ENCODE results near the gene TRIO. TPM values are rescaled to one million over a fixed set of nuclear protein-coding genes. Genes with fewer than 3 reads are reported as not detected.

The TRIO gene
- total and polyA plus RNA-seq, 4 donors = 23.8 to 243 (median 110) TPM

DNA sequence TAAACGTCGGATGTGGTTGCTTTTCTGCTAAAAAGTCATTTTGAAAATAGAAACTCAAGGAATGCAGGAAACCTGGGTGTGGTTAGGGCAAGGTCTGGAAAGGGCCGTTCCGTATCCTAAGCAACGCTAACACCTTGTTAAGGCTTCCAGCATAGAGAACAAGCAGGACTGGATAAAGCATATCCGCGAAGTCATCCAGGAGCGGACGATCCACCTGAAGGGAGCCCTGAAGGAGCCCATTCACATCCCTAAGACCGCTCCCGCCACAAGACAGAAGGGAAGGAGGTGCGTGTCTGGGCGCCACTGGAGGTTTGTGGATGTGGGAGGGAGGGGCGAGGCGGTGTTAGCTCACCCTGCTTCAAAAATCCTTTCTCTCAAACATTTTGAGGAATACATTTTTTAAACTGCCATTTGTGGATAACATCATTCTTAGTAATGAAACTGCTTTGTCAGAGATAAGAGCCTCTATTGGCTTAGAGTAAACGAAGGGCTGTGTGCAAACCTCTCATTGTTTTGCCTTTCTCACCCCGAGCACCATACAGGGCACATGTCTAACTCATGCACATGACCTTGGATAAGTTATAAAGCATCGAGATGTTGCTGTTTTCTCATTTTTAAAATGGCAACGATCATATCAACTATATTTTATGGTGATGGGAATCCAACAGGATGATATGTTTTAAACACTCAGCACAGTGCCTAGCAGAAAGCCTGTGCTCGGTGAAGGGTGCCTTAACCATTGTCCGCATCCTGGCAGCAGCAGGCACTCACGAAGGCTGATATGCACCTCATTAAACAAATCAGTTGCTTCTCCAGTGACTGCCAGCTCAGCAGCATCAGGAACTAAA is 262.8 kb downstream of the TRIO start:
- H3K4me1 ChIP-seq (ENCODE audit: control insufficient read depth in 5 of 5, insufficient read depth in 5 of 5, low read length in 5 of 5) = peaks cover 0 to 11% (median 2%) of the 10 kb centered on the region in 5 donors
- H3K9ac ChIP-seq (ENCODE audit: insufficient read depth in 1 of 2, low read length in 2 of 2) = no peak overlapping the region
- WGBS, 2 donors = 91 to 92% methylated on average over 22 of the region's 22 CpGs
- TF ChIP-seq, protein P1, sequence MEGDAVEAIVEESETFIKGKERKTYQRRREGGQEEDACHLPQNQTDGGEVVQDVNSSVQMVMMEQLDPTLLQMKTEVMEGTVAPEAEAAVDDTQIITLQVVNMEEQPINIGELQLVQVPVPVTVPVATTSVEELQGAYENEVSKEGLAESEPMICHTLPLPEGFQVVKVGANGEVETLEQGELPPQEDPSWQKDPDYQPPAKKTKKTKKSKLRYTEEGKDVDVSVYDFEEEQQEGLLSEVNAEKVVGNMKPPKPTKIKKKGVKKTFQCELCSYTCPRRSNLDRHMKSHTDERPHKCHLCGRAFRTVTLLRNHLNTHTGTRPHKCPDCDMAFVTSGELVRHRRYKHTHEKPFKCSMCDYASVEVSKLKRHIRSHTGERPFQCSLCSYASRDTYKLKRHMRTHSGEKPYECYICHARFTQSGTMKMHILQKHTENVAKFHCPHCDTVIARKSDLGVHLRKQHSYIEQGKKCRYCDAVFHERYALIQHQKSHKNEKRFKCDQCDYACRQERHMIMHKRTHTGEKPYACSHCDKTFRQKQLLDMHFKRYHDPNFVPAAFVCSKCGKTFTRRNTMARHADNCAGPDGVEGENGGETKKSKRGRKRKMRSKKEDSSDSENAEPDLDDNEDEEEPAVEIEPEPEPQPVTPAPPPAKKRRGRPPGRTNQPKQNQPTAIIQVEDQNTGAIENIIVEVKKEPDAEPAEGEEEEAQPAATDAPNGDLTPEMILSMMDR (IDR thresholded peaks at IDR 0.05; ENCODE audit: control extremely low read depth, extremely low read depth) = no peak
- H3K4me3 ChIP-seq = no peak overlapping the region
- no peak overlapping the region for H3K27ac ChIP-seq (ENCODE audit: low read depth in 1 of 2, low read length in 1 of 2)
- peaks cover 9 to 30% (median 14%) of the 10 kb centered on the region in 4 donors for H3K36me3 ChIP-seq (ENCODE audit: control insufficient read depth in 4 of 4, insufficient read depth in 4 of 4, low read length in 4 of 4)
- ATAC-seq (ENCODE audit: insufficient read depth, low FRiP score) (no peak), DNase-seq (no peak)
- no peaks in the 10 kb centered on the region for H3K27me3 ChIP-seq (ENCODE audit: control insufficient read depth in 3 of 3, insufficient read depth in 3 of 3, low read length in 2 of 3)
- no peaks in the 10 kb centered on the region for H3K9me3 ChIP-seq (ENCODE audit: control insufficient read depth in 4 of 4, insufficient read depth in 3 of 4, low read length in 3 of 4)

DNA sequence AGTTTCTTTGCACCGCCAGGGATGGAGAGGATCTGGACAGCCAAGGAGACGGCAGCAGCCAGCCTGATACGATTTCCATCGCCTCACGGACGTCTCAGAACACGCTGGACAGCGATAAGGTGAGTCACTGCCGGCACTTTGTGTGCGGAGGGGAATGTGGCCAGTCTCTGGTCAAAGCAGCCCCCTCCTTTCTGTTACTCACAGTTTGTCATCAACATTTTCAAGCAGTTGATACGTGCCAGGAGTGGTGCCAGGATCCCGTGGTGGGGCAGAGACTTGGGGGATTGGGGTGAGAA is 263.4 kb downstream of the TRIO start:
- no peak overlapping the region for H3K9ac ChIP-seq (ENCODE audit: insufficient read depth in 1 of 2, low read length in 2 of 2)
- DNase-seq (no peak), ATAC-seq (ENCODE audit: insufficient read depth, low FRiP score) (no peak)
- no peaks in the 10 kb centered on the region for H3K9me3 ChIP-seq (ENCODE audit: control insufficient read depth in 4 of 4, insufficient read depth in 3 of 4, low read length in 3 of 4)
- peaks cover 0 to 15% (median 2%) of the 10 kb centered on the region in 5 donors for H3K4me1 ChIP-seq (ENCODE audit: control insufficient read depth in 5 of 5, insufficient read depth in 5 of 5, low read length in 5 of 5)
- 92 to 97% methylated on average over 12 of the region's 12 CpGs for WGBS, 2 donors
- H3K36me3 ChIP-seq (ENCODE audit: control insufficient read depth in 4 of 4, insufficient read depth in 4 of 4, low read length in 4 of 4) = peaks cover 9 to 31% (median 14%) of the 10 kb centered on the region in 4 donors
- H3K4me3 ChIP-seq = no peak overlapping the region
- H3K27me3 ChIP-seq (ENCODE audit: control insufficient read depth in 3 of 3, insufficient read depth in 3 of 3, low read length in 2 of 3) = no peaks in the 10 kb centered on the region
- TF ChIP-seq, protein P1 (IDR thresholded peaks at IDR 0.05; ENCODE audit: control extremely low read depth, extremely low read depth) = no peak
- no peak overlapping the region for H3K27ac ChIP-seq (ENCODE audit: low read depth in 1 of 2, low read length in 1 of 2)

DNA sequence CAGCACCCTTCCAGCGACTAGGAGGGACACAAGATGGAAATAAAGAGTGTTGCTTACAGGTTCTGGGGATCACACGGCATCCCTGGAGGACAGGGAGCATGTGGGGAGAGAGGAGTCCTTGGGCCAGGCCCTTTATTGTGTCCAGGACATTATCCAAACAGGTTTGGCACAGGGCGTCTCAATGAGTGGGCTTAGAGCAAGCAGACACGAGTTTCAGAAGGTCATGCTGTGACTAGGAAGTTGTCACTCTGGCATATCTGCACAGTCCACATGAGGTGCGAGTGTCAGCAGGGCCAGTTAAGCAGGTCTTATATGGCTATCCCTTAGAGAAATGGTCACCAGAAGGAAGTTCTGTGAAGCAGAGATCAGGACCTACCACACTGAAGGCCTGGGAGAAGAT is 263.9 kb downstream of the TRIO start:
- Histone ChIP-seq H3K9ac (ENCODE audit: insufficient read depth in 1 of 2, low read length in 2 of 2) (no peak overlapping the region), H3K4me3 (no peak overlapping the region), H3K36me3 (ENCODE audit: control insufficient read depth in 4 of 4, insufficient read depth in 4 of 4, low read length in 4 of 4) (peaks cover 9 to 31% (median 14%) of the 10 kb centered on the region in 4 donors), H3K4me1 (ENCODE audit: control insufficient read depth in 5 of 5, insufficient read depth in 5 of 5, low read length in 5 of 5) (peaks cover 0 to 15% (median 2%) of the 10 kb centered on the region in 5 donors), H3K9me3 (ENCODE audit: control insufficient read depth in 4 of 4, insufficient read depth in 3 of 4, low read length in 3 of 4) (no peaks in the 10 kb centered on the region), H3K27me3 (ENCODE audit: control insufficient read depth in 3 of 3, insufficient read depth in 3 of 3, low read length in 2 of 3) (no peaks in the 10 kb centered on the region), H3K27ac (ENCODE audit: low read depth in 1 of 2, low read length in 1 of 2) (peak overlapping the region in 1 of 2 donors; percentile 40)
- WGBS, 2 donors = 81 to 86% methylated on average over 5 of the region's 5 CpGs
- TF ChIP-seq, protein P1 (IDR thresholded peaks at IDR 0.05; ENCODE audit: control extremely low read depth, extremely low read depth) = no peak
- no peak for ATAC-seq (ENCODE audit: insufficient read depth, low FRiP score)
- no peak for DNase-seq

Data from lung (tissue), 12 donors.